LHCN-M2 (cell line): ENCODE data around the gene STH. TPM values are rescaled to one million over a fixed set of nuclear protein-coding genes. Genes with fewer than 3 reads are reported as not detected.

Experiments
- DNase-seq: peaks from one replicate; pipeline ENCODE4 v3.0.0-alpha.2; 2012; ENCODE audit warnings: low read depth
- total RNA-seq: library from RNA; depleted of rRNA; stranded (reverse); fragments of >200 nt; gene quantifications from 2 replicates; pipeline ENCODE4 v1.2.3, GENCODE V29; 2014

Gene STH
- total RNA-seq, 1 experiment from 2014 or later = not detected

DNA sequence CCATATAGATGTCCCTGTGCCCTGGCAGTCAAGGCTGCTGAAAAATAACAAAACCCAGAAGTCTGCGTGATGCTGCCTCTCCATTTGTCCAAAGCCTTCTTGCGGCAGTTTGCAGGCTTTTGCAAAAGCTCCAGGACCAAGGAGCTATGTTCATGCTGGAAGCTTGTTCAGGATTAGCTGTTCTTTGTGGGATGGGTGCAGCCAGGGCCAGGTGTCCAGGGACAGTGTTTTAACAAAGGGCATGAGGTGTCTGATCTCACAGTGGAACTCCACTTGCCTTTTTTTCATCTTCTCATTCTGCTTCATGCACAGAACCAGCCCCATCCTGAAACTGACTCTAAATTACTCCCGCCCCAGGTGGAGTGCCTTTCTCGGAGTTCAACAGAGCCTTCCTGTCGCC, 31.7 kb upstream of the STH start:
- DNase-seq = no peak

- no peak for DNase-seq
These were observed 30.3 kb upstream of the STH start for GRCh38 chr17:45968732-45969131.

DNA sequence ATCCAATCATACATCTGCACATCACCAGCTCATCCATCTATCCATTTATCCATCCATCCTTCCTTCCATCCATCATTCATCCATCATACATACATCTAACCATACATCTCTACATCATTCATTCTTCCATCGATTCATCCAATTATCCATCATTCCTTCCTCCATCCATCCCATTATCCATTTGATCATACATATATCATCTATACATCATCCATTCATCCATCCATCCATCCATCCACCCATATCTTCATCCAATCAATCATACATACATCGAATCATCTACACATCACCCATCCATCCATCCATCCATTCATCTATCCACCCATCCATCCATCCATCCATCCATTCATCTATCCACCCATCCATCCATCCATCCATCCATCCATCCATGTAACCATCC, 29.3 kb upstream of the STH start:
- no peak for DNase-seq

- DNase-seq = no peak
These were observed 28.4 kb upstream of the STH start for GRCh38 chr17:45970659-45971058.

- no peak for DNase-seq
These were observed 27.3 kb upstream of the STH start for GRCh38 chr17:45971698-45972141.

DNA sequence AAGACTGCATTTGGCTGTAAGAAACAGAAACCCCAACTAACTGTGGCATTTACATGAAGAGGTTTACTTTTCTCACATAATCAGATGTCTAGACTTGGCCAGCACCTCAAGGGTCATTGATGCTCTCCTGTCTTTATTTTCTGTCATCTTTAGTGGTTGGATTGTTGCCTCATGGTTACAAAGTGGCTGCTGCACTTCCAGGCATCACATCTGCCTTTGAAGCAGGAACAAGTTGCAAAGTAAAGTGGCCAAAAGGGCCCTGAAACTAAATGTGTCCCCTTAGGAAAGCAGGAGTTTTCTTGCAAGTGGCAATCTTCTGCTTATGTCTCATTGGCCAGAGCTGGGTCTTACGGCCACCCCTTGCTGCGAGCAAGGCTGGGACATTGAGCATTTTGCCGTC, 26.5 kb upstream of the STH start:
- DNase-seq = no peak

- no peak for DNase-seq
These were observed 25.8 kb upstream of the STH start for GRCh38 chr17:45973099-45973780.

GRCh38 chr17:45973946-45974859, 24.8 kb upstream of the STH start:
- no peak for DNase-seq

DNA sequence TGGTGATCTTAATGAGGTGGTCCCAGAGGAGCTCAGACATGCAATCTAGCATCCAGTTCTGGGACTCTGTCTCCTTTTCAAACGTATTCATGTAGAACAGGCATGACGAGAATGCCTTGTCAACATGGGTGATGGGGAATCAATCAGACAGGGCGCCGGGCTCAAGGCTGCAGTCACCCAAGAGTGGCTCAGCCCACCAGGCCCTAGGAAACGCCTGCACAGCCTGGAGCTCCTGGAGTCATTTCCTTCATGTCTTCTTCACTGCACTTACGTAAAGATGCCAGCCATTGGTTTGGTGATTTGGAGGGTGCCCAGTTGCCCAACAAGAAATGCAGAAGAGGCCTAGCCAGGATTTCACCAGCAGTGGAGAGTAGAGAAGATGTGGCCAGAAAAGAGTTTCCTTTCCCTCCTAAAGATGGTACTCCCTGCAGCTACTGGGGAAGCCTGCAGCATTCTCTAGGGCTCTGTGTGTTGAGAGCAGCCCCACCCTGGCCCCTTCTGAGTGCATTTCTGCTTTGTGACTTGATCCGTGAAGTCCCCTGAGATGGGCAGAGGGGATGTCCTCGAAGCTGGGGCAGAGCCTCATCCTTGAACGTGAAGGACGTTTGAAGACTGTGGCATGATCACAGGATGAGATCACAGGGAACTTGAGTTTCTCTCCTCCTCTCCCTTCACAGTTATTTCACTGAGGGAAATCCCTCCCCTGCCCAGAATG, 24.0 kb upstream of the STH start:
- DNase-seq = no peak

DNA sequence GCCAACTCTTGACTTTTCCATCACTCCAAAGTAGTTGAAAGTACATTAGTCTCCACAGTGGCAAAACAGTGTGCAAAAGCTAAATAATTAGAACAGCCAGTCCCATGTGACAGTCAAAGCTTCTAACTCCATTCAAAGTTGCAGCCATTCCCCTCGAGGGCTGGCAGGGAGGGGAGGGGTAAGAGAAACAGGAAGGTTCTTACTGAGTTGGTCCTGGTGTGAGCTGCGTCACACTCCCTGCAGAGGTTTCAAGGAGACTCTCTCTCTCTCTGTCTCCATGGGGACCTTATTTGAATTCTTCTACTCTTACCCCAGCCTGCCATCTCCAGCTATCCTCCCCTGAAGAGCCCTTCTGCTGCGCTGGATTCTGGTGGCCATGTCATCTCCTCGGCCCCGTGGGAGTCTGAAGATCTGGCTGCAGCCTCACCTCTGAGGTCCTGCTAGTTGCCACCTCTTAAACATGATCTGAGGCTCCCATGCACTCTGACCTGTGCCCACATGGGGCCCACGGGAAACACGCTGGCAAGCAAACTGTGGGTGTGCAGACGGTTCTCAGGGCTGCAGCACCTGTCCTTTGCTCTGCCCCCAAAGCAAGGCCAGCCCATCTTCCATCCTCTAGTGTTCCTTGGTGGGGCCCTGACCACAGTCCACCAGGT, 23.3 kb upstream of the STH start:
- DNase-seq = no peak

- DNase-seq = no peak
These were observed 22.7 kb upstream of the STH start for GRCh38 chr17:45976391-45976754.

DNA sequence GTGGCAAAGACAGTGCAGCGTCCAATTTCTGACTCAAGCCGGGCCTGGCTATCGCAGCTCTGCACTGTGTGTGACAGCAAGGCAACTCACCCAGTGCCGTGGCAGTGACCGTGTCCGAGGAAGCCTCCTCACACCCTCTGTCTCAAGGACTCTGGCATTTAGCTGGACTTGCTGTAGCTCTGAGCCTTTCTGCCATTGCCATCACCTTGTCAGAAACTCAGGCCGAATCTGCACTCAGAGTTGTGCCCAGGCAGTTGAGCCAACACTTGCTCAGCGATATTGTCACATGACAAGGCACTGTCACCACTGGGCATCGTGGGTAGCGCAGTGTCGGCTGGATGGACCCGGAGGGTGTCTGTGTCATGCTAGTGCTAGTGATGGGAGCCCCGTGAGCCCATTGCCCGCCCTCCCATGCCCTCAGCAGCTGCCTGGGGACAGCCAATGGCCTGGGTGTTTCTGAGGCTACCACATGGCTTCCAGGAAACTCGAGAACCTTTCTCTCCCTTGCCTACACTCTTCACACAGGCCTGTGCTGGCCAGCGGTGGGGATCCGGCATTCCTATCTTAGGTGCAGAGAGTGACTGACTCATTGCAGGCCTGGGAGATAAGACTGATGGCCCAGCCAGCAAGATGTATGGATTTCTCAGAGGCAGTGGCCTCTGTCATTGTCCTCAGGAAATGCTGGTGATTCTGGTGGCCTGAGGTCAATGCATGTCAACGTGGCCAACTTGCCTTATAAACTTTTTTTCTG, 22.1 kb upstream of the STH start:
- no peak for DNase-seq

DNA sequence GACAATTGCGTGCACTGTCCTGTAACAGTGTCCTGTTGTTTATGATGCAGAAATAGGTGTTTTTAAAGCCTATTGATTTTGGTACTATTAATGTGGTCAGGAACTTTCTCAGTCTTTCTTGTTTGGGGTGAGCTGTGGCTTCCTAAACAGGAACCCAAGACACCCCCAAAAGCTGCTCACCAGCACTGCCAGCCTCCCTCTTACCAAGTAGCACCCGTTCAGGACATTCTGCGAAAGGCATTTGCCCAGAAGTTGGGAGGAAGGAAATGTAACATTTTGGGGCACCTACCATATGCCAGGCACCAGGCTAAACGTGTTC, 21.6 kb upstream of the STH start:
- DNase-seq = no peak

DNA sequence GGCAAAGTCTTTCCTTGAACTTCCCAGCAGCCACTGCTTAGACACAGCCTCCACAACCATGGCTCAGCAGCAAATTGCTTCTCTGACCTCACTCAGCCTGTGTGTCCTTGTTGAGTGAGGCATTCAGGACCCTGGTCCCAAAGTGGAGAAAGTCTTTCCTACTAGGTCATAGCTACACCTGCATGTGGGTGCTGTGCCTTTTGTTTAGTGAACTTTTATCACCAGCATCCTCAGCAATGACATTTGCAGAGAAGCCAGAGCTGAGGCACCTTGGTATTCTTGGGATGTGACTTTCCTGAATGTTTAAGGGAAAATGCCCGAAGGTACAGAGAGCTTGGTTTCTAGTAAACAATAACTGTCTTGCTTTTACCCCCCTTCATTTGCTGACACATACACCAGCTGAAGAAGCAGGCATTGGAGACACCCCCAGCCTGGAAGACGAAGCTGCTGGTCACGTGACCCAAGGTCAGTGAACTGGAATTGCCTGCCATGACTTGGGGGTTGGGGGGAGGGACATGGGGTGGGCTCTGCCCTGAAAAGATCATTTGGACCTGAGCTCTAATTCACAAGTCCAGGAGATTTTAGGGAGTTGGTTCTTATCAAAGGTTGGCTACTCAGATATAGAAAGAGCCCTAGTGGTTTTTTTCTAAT, 20.9 kb upstream of the STH start:
- DNase-seq = no peak

DNA sequence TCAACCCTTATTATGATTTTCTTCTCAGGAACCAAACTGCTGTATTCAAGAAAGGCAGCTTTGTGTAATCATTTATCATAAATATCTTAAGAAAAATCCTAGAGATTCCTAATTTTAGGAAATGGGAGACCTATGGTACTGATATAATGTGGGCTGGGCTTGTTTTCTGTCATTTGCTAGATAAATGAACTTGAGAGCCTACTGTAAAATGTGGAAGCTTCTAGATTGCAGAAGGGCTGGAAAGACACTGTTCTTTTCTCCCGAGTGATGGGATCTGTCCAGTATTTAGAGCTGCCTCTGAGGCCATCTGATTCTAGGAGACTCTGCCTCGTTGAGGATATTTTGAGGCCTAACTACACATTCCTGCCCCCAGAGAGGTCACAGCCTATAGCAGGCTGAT, 19.9 kb upstream of the STH start:
- DNase-seq = no peak

DNA sequence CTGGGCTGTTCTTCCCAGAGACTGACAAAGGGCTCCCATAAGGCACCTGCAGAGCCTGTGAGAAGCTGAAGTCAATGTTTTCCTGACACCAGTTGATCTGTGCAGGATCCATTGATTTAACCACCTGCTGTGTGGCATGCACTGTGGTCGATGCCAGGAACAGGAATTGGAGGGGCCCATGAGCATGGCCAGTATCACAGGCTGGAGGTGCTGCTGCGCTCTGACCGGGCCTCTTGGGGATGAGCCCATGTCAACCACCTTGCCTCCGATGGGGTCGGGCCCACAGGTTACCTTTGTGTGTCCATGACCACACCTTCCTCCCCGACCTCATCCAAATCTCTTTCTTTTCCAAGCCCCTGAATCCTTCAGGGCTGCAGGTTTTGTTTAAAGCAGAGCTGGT, 18.2 kb upstream of the STH start:
- no peak for DNase-seq

DNA sequence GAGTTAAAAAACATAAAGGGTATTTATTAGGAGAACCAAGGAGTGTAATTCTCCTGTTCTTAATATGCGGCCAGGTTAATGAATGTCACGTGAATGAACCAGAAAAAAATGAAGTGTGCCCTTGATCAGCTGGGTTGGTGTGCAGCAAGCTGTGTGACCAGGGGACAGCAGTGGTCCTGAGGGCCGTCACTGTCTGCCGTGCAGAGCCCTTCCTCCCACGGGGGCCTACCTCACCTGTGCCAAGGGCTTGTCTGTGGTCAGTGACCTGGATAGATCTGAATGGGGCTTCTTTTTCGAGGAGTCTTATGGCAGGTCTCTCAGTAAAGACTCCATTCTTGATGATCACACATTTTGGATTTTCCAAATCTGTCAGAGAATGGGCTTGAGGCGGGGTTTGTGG, 17.7 kb upstream of the STH start:
- DNase-seq = no peak

GRCh38 chr17:45982791-45983613, 16.0 kb upstream of the STH start:
- no peak for DNase-seq

DNA sequence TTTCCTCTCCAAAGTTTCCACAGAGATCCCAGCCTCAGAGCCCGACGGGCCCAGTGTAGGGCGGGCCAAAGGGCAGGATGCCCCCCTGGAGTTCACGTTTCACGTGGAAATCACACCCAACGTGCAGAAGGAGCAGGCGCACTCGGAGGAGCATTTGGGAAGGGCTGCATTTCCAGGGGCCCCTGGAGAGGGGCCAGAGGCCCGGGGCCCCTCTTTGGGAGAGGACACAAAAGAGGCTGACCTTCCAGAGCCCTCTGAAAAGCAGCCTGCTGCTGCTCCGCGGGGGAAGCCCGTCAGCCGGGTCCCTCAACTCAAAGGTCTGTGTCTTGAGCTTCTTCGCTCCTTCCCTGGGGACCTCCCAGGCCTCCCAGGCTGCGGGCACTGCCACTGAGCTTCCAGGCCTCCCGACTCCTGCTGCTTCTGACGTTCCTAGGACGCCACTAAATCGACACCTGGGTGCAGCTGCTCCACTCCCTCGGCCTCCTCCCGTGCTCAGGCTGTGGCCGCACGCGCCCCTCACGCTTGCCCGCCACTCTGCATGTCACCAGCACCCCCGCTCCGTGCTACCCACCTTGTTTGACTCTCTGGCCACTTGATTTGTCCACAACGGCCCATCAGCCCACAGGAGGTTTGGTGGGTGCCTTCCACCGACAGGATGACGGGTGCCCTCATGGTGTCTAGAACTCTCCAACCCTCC, 15.3 kb upstream of the STH start:
- no peak for DNase-seq
